Liver (tissue), 9 donors: ENCODE results near the gene HSDL2. TPM values are rescaled to one million over a fixed set of nuclear protein-coding genes. Genes with fewer than 3 reads are reported as not detected.

Source experiments
- DNase-seq: peaks from one replicate; pipeline ENCODE4 v3.0.0-alpha.2; 2017; ENCODE audit warnings: low spot score
- H3K27ac ChIP-seq, 2 donors: one replicate each; pipeline ENCODE4 v1.7.0; 2013; ENCODE audit warnings: inconsistent platforms in 2 of 2, low read length in 2 of 2, control low read depth in 1 of 2, low read depth in 1 of 2, mild to moderate bottlenecking in 1 of 2
- H3K27me3 ChIP-seq, 4 donors: one replicate each; pipeline versions ENCODE4 v1.6.1 to v1.7.0; 2013; ENCODE audit warnings: low read length in 3 of 4, inconsistent platforms in 1 of 4, mild to moderate bottlenecking in 1 of 4, moderate library complexity in 1 of 4; ENCODE audit not compliant: control insufficient read depth in 4 of 4, insufficient read depth in 4 of 4
- H3K36me3 ChIP-seq, 4 donors: one replicate each; pipeline versions ENCODE4 v1.6.1 to v1.7.0; 2013; ENCODE audit warnings: low read length in 3 of 4, mild to moderate bottlenecking in 3 of 4, low read depth in 1 of 4, moderate library complexity in 1 of 4; ENCODE audit not compliant: control insufficient read depth in 4 of 4, insufficient read depth in 3 of 4
- H3K4me1 ChIP-seq, 4 donors: one replicate each; pipeline versions ENCODE4 v1.6.1 to v1.7.0; 2013; ENCODE audit warnings: low read length in 3 of 4, mild to moderate bottlenecking in 3 of 4, moderate library complexity in 1 of 4; ENCODE audit not compliant: control insufficient read depth in 4 of 4, insufficient read depth in 4 of 4
- H3K4me3 ChIP-seq, 3 donors: one replicate each; pipeline versions ENCODE4 v1.6.1 to v1.7.0; 2013; ENCODE audit warnings: low read length in 3 of 3, control low read depth in 1 of 3, low read depth in 1 of 3, mild to moderate bottlenecking in 1 of 3
- H3K9ac ChIP-seq, 2 donors: one replicate each; pipeline ENCODE4 v1.7.0; 2013; ENCODE audit warnings: low read length in 2 of 2, mild to moderate bottlenecking in 2 of 2, moderate library complexity in 2 of 2, control low read depth in 1 of 2, low read depth in 1 of 2
- H3K9me3 ChIP-seq, 4 donors: one replicate each; pipeline versions ENCODE4 v1.6.1 to v1.7.0; 2013; ENCODE audit warnings: low read length in 3 of 4; ENCODE audit not compliant: control insufficient read depth in 4 of 4
- ATF3 ChIP-seq: IDR thresholded peaks from 2 replicates; pipeline ENCODE4 v1.6.1; 2016; ENCODE audit warnings: antibody characterized with exemption
- EGR1 ChIP-seq, 2 donors: IDR thresholded peaks; 2 replicates each; pipeline ENCODE4 v1.6.1; 2016 to 2018; ENCODE audit warnings: antibody characterized with exemption in 2 of 2, low read depth in 2 of 2
- FOXA1 ChIP-seq: IDR thresholded peaks from 2 replicates; pipeline ENCODE4 v1.6.1; 2016; ENCODE audit warnings: antibody characterized with exemption
- FOXA2 ChIP-seq: IDR thresholded peaks from 2 replicates; pipeline ENCODE4 v1.6.1; 2016; ENCODE audit warnings: antibody characterized with exemption
- HNF4A ChIP-seq, 2 donors: conservative IDR thresholded peaks; 2 replicates each; pipeline ENCODE4 v1.6.1; 2016; ENCODE audit warnings: antibody characterized with exemption in 2 of 2, mild to moderate bottlenecking in 2 of 2
- HNF4G ChIP-seq: IDR thresholded peaks from 2 replicates; pipeline ENCODE4 v1.6.1; 2016; ENCODE audit warnings: antibody characterized with exemption
- JUND ChIP-seq, 2 donors: IDR thresholded peaks; 2 replicates each; pipeline ENCODE4 v1.6.1; 2016; ENCODE audit warnings: antibody characterized with exemption in 2 of 2
- RAD21 ChIP-seq, 2 donors: IDR thresholded peaks; 2 replicates each; pipeline ENCODE4 v1.6.1; 2016; ENCODE audit warnings: antibody characterized with exemption in 2 of 2, mild to moderate bottlenecking in 2 of 2
- REST ChIP-seq: IDR thresholded peaks from 2 replicates; pipeline ENCODE4 v1.6.1; 2016; ENCODE audit warnings: antibody characterized with exemption, mild to moderate bottlenecking
- RXRA ChIP-seq, 2 donors: IDR thresholded peaks; 2 replicates each; pipeline ENCODE4 v1.6.1; 2017 to 2018; ENCODE audit warnings: antibody characterized with exemption in 2 of 2, mild to moderate bottlenecking in 1 of 2
- SP1 ChIP-seq: IDR thresholded peaks from 2 replicates; pipeline ENCODE4 v1.6.1; 2018; ENCODE audit warnings: antibody characterized with exemption, mild to moderate bottlenecking
- TAF1 ChIP-seq: conservative IDR thresholded peaks from 2 replicates; pipeline ENCODE4 v1.6.1; 2016; ENCODE audit warnings: antibody characterized with exemption, mild to moderate bottlenecking
- YY1 ChIP-seq: IDR thresholded peaks from 2 replicates; pipeline ENCODE4 v1.6.1; 2016; ENCODE audit warnings: antibody characterized with exemption, mild to moderate bottlenecking
- WGBS: extraction: QIAGEN DNeasy Blood & Tissue Kit; methylation state at CpG from one replicate; pipeline ENCODE4 v1.1.7; 2013; 5-methylcytosine and 5-hydroxymethylcytosine counted together
- polyA plus RNA-seq, 2 donors: library from polyadenylated mRNA; stranded (reverse) in 1 of 2; unstranded in 1 of 2; fragments of 200-250 nt in 1 of 2; fragments of >200 nt in 1 of 2; fragmentation: Nextera tagmentation in 1 of 2; extraction: Ambion mirVana in 1 of 2; gene quantifications; one replicate each; pipeline versions ENCODE4 v1.2.1 to v1.2.3, GENCODE V29; 2013 to 2015
- total RNA-seq, 2 donors: library from RNA; depleted of rRNA; stranded (reverse); fragments of >200 nt; gene quantifications; one replicate each; pipeline ENCODE4 v1.2.3, GENCODE V29; 2014
- TF ChIP-seq, protein P1 (sequence below): IDR thresholded peaks from 2 replicates; pipeline ENCODE4 v1.6.1; 2016; ENCODE audit warnings: antibody characterized with exemption
- donor health status: healthy.
- donor health status: healthy.
- donor health status: healthy.
- donor health status: healthy.
- donor health status: healthy.

The HSDL2 gene
- total and polyA plus RNA-seq, 4 donors = 26.1 to 135 (median 79.6) TPM

DNA sequence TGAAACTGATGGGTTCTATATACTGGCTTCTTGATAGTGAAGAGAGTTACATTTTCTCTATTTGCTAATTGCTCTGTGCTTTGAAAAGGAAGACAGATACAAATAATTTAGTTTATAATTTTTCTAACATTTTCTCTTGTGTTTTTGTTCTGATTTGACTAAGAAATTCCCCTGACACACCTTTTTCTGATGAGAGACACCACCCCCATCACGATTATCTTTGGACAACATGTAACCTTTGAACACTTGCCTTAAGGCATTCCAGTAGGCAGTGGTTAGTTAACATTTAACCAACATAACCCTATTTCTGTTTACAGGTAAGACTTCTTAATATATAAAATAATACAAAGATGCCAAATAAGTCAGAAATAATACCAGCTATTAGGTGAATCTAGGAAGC is 42.4 kb upstream of the HSDL2 start:
- Histone ChIP-seq H3K27ac (peak overlapping the region; percentile 37 to 40), H3K4me3 (no peak overlapping the region), H3K27me3 (no peaks in the 10 kb centered on the region), H3K36me3 (no peaks in the 10 kb centered on the region), H3K9me3 (no peaks in the 10 kb centered on the region), H3K9ac (no peak overlapping the region), H3K4me1 (peaks cover 9 to 25% (median 24%) of the 10 kb centered on the region in 4 donors)
- WGBS = 31% methylated on average over 1 of the region's 1 CpG
- TF ChIP-seq RAD21 (IDR thresholded peaks at IDR 0.05) (peak in 1 of 2 donors; percentile 36), HNF4G (peak; percentile 47), YY1 (peak; percentile 53), FOXA2 (no peak), TAF1 (no peak), RXRA (IDR thresholded peaks at IDR 0.05) (peak; percentile 71 to 75), HNF4A (conservative IDR thresholded peaks at IDR 0.05) (peak; percentile 80 to 81), ATF3 (no peak), JUND (IDR thresholded peaks at IDR 0.05) (peak in 1 of 2 donors; percentile 22), REST (no peak), SP1 (peak; percentile 76)
- TF ChIP-seq, protein P1, sequence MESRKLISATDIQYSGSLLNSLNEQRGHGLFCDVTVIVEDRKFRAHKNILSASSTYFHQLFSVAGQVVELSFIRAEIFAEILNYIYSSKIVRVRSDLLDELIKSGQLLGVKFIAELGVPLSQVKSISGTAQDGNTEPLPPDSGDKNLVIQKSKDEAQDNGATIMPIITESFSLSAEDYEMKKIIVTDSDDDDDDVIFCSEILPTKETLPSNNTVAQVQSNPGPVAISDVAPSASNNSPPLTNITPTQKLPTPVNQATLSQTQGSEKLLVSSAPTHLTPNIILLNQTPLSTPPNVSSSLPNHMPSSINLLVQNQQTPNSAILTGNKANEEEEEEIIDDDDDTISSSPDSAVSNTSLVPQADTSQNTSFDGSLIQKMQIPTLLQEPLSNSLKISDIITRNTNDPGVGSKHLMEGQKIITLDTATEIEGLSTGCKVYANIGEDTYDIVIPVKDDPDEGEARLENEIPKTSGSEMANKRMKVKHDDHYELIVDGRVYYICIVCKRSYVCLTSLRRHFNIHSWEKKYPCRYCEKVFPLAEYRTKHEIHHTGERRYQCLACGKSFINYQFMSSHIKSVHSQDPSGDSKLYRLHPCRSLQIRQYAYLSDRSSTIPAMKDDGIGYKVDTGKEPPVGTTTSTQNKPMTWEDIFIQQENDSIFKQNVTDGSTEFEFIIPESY = no peak
- no peak for DNase-seq

DNA sequence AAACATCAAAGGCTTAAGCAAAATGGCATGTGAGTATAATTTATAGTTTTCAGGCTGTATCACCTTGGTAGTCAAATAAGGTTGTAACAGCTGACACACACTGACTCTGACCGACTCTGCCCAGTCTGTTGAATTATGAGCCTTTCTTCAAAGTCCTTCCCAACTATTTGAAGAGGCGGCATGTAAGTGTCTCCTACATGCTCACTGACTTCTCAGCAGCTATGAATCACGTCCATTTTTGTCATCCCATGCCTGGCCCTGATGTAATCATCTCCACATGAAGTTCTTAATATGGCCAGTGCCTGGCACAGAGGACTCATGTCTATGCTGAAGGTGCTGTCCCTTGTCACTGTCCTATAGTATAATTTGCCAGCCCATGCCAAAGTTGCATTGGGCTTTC is 41.3 kb upstream of the HSDL2 start:
- H3K4me1 ChIP-seq = peaks cover 9 to 25% (median 24%) of the 10 kb centered on the region in 4 donors
- H3K36me3 ChIP-seq = no peaks in the 10 kb centered on the region
- no peak overlapping the region for H3K9ac ChIP-seq
- H3K27me3 ChIP-seq = no peaks in the 10 kb centered on the region
- peak overlapping the region in 1 of 3 donors; percentile 5 for H3K4me3 ChIP-seq
- no peak overlapping the region for H3K27ac ChIP-seq
- 63% methylated on average over 3 of the region's 3 CpGs for WGBS
- H3K9me3 ChIP-seq = no peaks in the 10 kb centered on the region
- TF ChIP-seq HNF4A (conservative IDR thresholded peaks at IDR 0.05) (no peak), EGR1 (IDR thresholded peaks at IDR 0.05; ENCODE audit: low read depth in 2 of 2) (no peak)
- DNase-seq = no peak

DNA sequence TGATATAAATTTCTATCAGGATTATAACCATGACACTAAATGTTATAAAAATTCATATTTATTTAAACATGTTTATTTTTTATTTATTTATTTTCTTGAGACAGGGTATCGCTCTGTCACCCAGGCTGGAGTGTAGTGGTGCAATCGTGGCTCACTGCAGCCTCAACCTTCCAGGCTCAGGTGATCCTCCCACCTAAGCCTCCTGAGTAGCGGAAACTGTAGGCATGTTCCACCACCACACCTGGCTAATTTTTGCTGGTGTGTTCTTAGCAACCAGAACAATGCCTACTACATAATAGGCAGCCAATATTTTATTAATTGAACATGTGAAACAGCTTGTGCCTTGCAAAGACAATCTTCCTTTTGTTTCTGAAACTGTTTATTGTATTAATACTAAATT is 40.0 kb upstream of the HSDL2 start:
- no peaks in the 10 kb centered on the region for H3K36me3 ChIP-seq
- DNase-seq = no peak

More for the DNA sequence above, 40.0 kb upstream of the HSDL2 start:
- H3K4me3 ChIP-seq = no peak overlapping the region
- no peak overlapping the region for H3K9ac ChIP-seq
- peaks cover 9 to 21% (median 21%) of the 10 kb centered on the region in 4 donors for H3K4me1 ChIP-seq
- no peaks in the 10 kb centered on the region for H3K9me3 ChIP-seq
- WGBS = 96% methylated on average over 3 of the region's 3 CpGs
- H3K27ac ChIP-seq = no peak overlapping the region
- no peaks in the 10 kb centered on the region for H3K27me3 ChIP-seq
- TF ChIP-seq EGR1 (IDR thresholded peaks at IDR 0.05; ENCODE audit: low read depth in 2 of 2) (no peak), REST (no peak), FOXA1 (no peak), RXRA (IDR thresholded peaks at IDR 0.05) (no peak)
